ENCODE results near the gene USP8. TPM values are rescaled to one million over a fixed set of nuclear protein-coding genes. Genes with fewer than 3 reads are reported as not detected.

USP8 gene
- polyA plus RNA-seq, 4 donors = 27.4 to 57.8 (median 39.1) TPM

- DNase-seq (no peak), FAIRE-seq (no peak)
- H3K4me1 ChIP-seq (ENCODE audit: control insufficient read depth in 3 of 3, insufficient read depth in 2 of 3, low read depth in 1 of 3, low read length in 2 of 3) = no peaks in the 10 kb centered on the region
- no peak overlapping the region for H3K27ac ChIP-seq (ENCODE audit: low read depth in 1 of 3, low read length in 2 of 3)
- H3K4me3 ChIP-seq (ENCODE audit: low read depth in 1 of 3, low read length in 3 of 3) = no peak overlapping the region
- H3K27me3 ChIP-seq (ENCODE audit: control insufficient read depth in 3 of 3, insufficient read depth in 3 of 3, low read length in 3 of 3) = no peaks in the 10 kb centered on the region
- no peaks in the 10 kb centered on the region for H3K36me3 ChIP-seq (ENCODE audit: control insufficient read depth in 3 of 3, insufficient read depth in 2 of 3, low read depth in 1 of 3, low read length in 3 of 3)
- 57 to 76% (median 73%) methylated on average over 5 of the region's 5 CpGs for WGBS, 3 donors
- no peaks in the 10 kb centered on the region for H3K9me3 ChIP-seq (ENCODE audit: control insufficient read depth in 2 of 2, insufficient read depth in 1 of 2, low read depth in 1 of 2, low read length in 1 of 2)
Observed at GRCh38 chr15:50523851-50524251, 99.6 kb downstream of the USP8 start.

GRCh38 chr15:50531163-50531562 is 107.0 kb downstream of the USP8 start:
- FAIRE-seq (no peak), DNase-seq (no peak)
- no peaks in the 10 kb centered on the region for H3K9me3 ChIP-seq (ENCODE audit: control insufficient read depth in 2 of 2, insufficient read depth in 1 of 2, low read depth in 1 of 2, low read length in 1 of 2)
- no peaks in the 10 kb centered on the region for H3K27me3 ChIP-seq (ENCODE audit: control insufficient read depth in 3 of 3, insufficient read depth in 3 of 3, low read length in 3 of 3)
- H3K27ac ChIP-seq (ENCODE audit: low read depth in 1 of 3, low read length in 2 of 3) = no peak overlapping the region
- 91 to 94% (median 91%) methylated on average over 4 of the region's 4 CpGs for WGBS, 3 donors
- H3K4me1 ChIP-seq (ENCODE audit: control insufficient read depth in 3 of 3, insufficient read depth in 2 of 3, low read depth in 1 of 3, low read length in 2 of 3) = no peaks in the 10 kb centered on the region
- H3K36me3 ChIP-seq (ENCODE audit: control insufficient read depth in 3 of 3, insufficient read depth in 2 of 3, low read depth in 1 of 3, low read length in 3 of 3) = no peaks in the 10 kb centered on the region
- H3K4me3 ChIP-seq (ENCODE audit: low read depth in 1 of 3, low read length in 3 of 3) = no peak overlapping the region

- no peaks in the 10 kb centered on the region for H3K27me3 ChIP-seq (ENCODE audit: control insufficient read depth in 3 of 3, insufficient read depth in 3 of 3, low read length in 3 of 3)
- no peaks in the 10 kb centered on the region for H3K36me3 ChIP-seq (ENCODE audit: control insufficient read depth in 3 of 3, insufficient read depth in 2 of 3, low read depth in 1 of 3, low read length in 3 of 3)
- DNase-seq (no peak), FAIRE-seq (no peak)
- 58 to 82% (median 73%) methylated on average over 4 of the region's 4 CpGs for WGBS, 3 donors
- no peaks in the 10 kb centered on the region for H3K9me3 ChIP-seq (ENCODE audit: control insufficient read depth in 2 of 2, insufficient read depth in 1 of 2, low read depth in 1 of 2, low read length in 1 of 2)
- H3K4me3 ChIP-seq (ENCODE audit: low read depth in 1 of 3, low read length in 3 of 3) = no peak overlapping the region
- no peaks in the 10 kb centered on the region for H3K4me1 ChIP-seq (ENCODE audit: control insufficient read depth in 3 of 3, insufficient read depth in 2 of 3, low read depth in 1 of 3, low read length in 2 of 3)
- H3K27ac ChIP-seq (ENCODE audit: low read depth in 1 of 3, low read length in 2 of 3) = no peak overlapping the region
Observed at GRCh38 chr15:50531766-50532165, 107.6 kb downstream of the USP8 start.

- Histone ChIP-seq H3K27ac (ENCODE audit: low read depth in 1 of 3, low read length in 2 of 3) (no peak overlapping the region), H3K4me3 (ENCODE audit: low read depth in 1 of 3, low read length in 3 of 3) (no peak overlapping the region), H3K4me1 (ENCODE audit: control insufficient read depth in 3 of 3, insufficient read depth in 2 of 3, low read depth in 1 of 3, low read length in 2 of 3) (no peaks in the 10 kb centered on the region), H3K9me3 (ENCODE audit: control insufficient read depth in 2 of 2, insufficient read depth in 1 of 2, low read depth in 1 of 2, low read length in 1 of 2) (no peaks in the 10 kb centered on the region), H3K36me3 (ENCODE audit: control insufficient read depth in 3 of 3, insufficient read depth in 2 of 3, low read depth in 1 of 3, low read length in 3 of 3) (no peaks in the 10 kb centered on the region), H3K27me3 (ENCODE audit: control insufficient read depth in 3 of 3, insufficient read depth in 3 of 3, low read length in 3 of 3) (no peaks in the 10 kb centered on the region)
- WGBS, 3 donors = 85 to 95% (median 90%) methylated on average over 2 of the region's 2 CpGs
- no peak for FAIRE-seq
- no peak for DNase-seq
Observed at GRCh38 chr15:50542887-50543210, 118.6 kb downstream of the USP8 start.

GRCh38 chr15:50543556-50543955 is 119.4 kb downstream of the USP8 start:
- Histone ChIP-seq H3K4me1 (ENCODE audit: control insufficient read depth in 3 of 3, insufficient read depth in 2 of 3, low read depth in 1 of 3, low read length in 2 of 3) (no peaks in the 10 kb centered on the region), H3K27me3 (ENCODE audit: control insufficient read depth in 3 of 3, insufficient read depth in 3 of 3, low read length in 3 of 3) (no peaks in the 10 kb centered on the region), H3K4me3 (ENCODE audit: low read depth in 1 of 3, low read length in 3 of 3) (no peak overlapping the region), H3K9me3 (ENCODE audit: control insufficient read depth in 2 of 2, insufficient read depth in 1 of 2, low read depth in 1 of 2, low read length in 1 of 2) (no peaks in the 10 kb centered on the region), H3K36me3 (ENCODE audit: control insufficient read depth in 3 of 3, insufficient read depth in 2 of 3, low read depth in 1 of 3, low read length in 3 of 3) (no peaks in the 10 kb centered on the region), H3K27ac (ENCODE audit: low read depth in 1 of 3, low read length in 2 of 3) (no peak overlapping the region)
- WGBS, 3 donors = 87 to 89% (median 88%) methylated on average over 3 of the region's 3 CpGs
- DNase-seq (no peak), FAIRE-seq (no peak)

GRCh38 chr15:50544368-50544767 is 120.2 kb downstream of the USP8 start:
- H3K4me1 ChIP-seq (ENCODE audit: control insufficient read depth in 3 of 3, insufficient read depth in 2 of 3, low read depth in 1 of 3, low read length in 2 of 3) = no peaks in the 10 kb centered on the region
- no peaks in the 10 kb centered on the region for H3K36me3 ChIP-seq (ENCODE audit: control insufficient read depth in 3 of 3, insufficient read depth in 2 of 3, low read depth in 1 of 3, low read length in 3 of 3)
- 51 to 69% (median 56%) methylated on average over 5 of the region's 5 CpGs for WGBS, 3 donors
- no peaks in the 10 kb centered on the region for H3K27me3 ChIP-seq (ENCODE audit: control insufficient read depth in 3 of 3, insufficient read depth in 3 of 3, low read length in 3 of 3)
- H3K4me3 ChIP-seq (ENCODE audit: low read depth in 1 of 3, low read length in 3 of 3) = no peak overlapping the region
- FAIRE-seq (no peak), DNase-seq (no peak)
- H3K27ac ChIP-seq (ENCODE audit: low read depth in 1 of 3, low read length in 2 of 3) = no peak overlapping the region
- H3K9me3 ChIP-seq (ENCODE audit: control insufficient read depth in 2 of 2, insufficient read depth in 1 of 2, low read depth in 1 of 2, low read length in 1 of 2) = no peaks in the 10 kb centered on the region

- Histone ChIP-seq H3K36me3 (ENCODE audit: control insufficient read depth in 3 of 3, insufficient read depth in 2 of 3, low read depth in 1 of 3, low read length in 3 of 3) (no peaks in the 10 kb centered on the region), H3K27ac (ENCODE audit: low read depth in 1 of 3, low read length in 2 of 3) (no peak within 1 kb of the TSS), H3K27me3 (ENCODE audit: control insufficient read depth in 3 of 3, insufficient read depth in 3 of 3, low read length in 3 of 3) (no peaks in the 10 kb centered on the region), H3K4me1 (ENCODE audit: control insufficient read depth in 3 of 3, insufficient read depth in 2 of 3, low read depth in 1 of 3, low read length in 2 of 3) (no peaks in the 10 kb centered on the region), H3K4me3 (ENCODE audit: low read depth in 1 of 3, low read length in 3 of 3) (no peak within 1 kb of the TSS), H3K9me3 (ENCODE audit: control insufficient read depth in 2 of 2, insufficient read depth in 1 of 2, low read depth in 1 of 2, low read length in 1 of 2) (no peaks in the 10 kb centered on the region)
- FAIRE-seq = no peak
- 89 to 91% (median 90%) methylated on average over 5 of the region's 5 CpGs for WGBS, 3 donors
- no peak for DNase-seq
Observed at GRCh38 chr15:50546566-50546965, 122.4 kb downstream of the USP8 start, which contains the start of gene USP50. Gene USP50, minus strand, starts transcription at chr15:50546666. Its CDS starts 141 bp downstream, at chr15:50546525.

GRCh38 chr15:50549326-50549725 is 125.1 kb downstream of the USP8 start:
- Histone ChIP-seq H3K27me3 (ENCODE audit: control insufficient read depth in 3 of 3, insufficient read depth in 3 of 3, low read length in 3 of 3) (no peaks in the 10 kb centered on the region), H3K9me3 (ENCODE audit: control insufficient read depth in 2 of 2, insufficient read depth in 1 of 2, low read depth in 1 of 2, low read length in 1 of 2) (no peaks in the 10 kb centered on the region), H3K4me3 (ENCODE audit: low read depth in 1 of 3, low read length in 3 of 3) (no peak overlapping the region), H3K36me3 (ENCODE audit: control insufficient read depth in 3 of 3, insufficient read depth in 2 of 3, low read depth in 1 of 3, low read length in 3 of 3) (no peaks in the 10 kb centered on the region), H3K4me1 (ENCODE audit: control insufficient read depth in 3 of 3, insufficient read depth in 2 of 3, low read depth in 1 of 3, low read length in 2 of 3) (no peaks in the 10 kb centered on the region), H3K27ac (ENCODE audit: low read depth in 1 of 3, low read length in 2 of 3) (no peak overlapping the region)
- DNase-seq (no peak), FAIRE-seq (no peak)
- 85 to 88% (median 86%) methylated on average over 7 of the region's 7 CpGs for WGBS, 3 donors

GRCh38 chr15:50552238-50552637 is 128.0 kb downstream of the USP8 start:
- no peak for DNase-seq
- 58 to 74% (median 69%) methylated on average over 4 of the region's 4 CpGs for WGBS, 3 donors
- Histone ChIP-seq H3K27ac (ENCODE audit: low read depth in 1 of 3, low read length in 2 of 3) (no peak overlapping the region), H3K36me3 (ENCODE audit: control insufficient read depth in 3 of 3, insufficient read depth in 2 of 3, low read depth in 1 of 3, low read length in 3 of 3) (no peaks in the 10 kb centered on the region), H3K4me3 (ENCODE audit: low read depth in 1 of 3, low read length in 3 of 3) (no peak overlapping the region), H3K9me3 (ENCODE audit: control insufficient read depth in 2 of 2, insufficient read depth in 1 of 2, low read depth in 1 of 2, low read length in 1 of 2) (no peaks in the 10 kb centered on the region), H3K27me3 (ENCODE audit: control insufficient read depth in 3 of 3, insufficient read depth in 3 of 3, low read length in 3 of 3) (no peaks in the 10 kb centered on the region), H3K4me1 (ENCODE audit: control insufficient read depth in 3 of 3, insufficient read depth in 2 of 3, low read depth in 1 of 3, low read length in 2 of 3) (no peaks in the 10 kb centered on the region)
- no peak for FAIRE-seq

All from small intestine (tissue), 7 donors.